ENCODE data around the gene HPSE2. TPM values are rescaled to one million over a fixed set of nuclear protein-coding genes. Genes with fewer than 3 reads are reported as not detected.
A peak's percentile ranks its signal among the peaks of the same experiment; 100 is the strongest.

Gene HPSE2
- total RNA-seq, 1 donor from 2014 or later: not detected

DNA sequence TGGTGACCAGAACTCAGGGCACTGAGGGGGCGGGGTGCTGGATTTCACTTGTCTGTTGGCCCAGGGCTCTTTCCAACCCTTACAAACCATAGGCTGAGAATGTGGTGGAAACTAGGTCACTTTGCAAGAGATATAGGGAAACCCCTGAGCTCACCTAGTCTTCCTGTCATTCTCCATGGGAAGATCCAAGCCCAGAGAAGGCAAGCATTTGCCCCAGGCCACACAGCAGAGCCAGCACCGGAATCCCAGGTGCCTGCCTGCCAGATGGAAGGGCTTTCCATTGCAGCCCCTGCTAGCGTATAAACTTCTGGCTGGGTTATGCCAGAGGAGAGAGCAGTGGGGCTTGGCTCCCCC is 821.1 kb downstream of the HPSE2 start:
- DNase-seq (ENCODE audit: low read depth): no peak
- H3K4me3 ChIP-seq (ENCODE audit: low read depth, low read length): peak overlapping the region; percentile 78
- TF ChIP-seq, protein P1, sequence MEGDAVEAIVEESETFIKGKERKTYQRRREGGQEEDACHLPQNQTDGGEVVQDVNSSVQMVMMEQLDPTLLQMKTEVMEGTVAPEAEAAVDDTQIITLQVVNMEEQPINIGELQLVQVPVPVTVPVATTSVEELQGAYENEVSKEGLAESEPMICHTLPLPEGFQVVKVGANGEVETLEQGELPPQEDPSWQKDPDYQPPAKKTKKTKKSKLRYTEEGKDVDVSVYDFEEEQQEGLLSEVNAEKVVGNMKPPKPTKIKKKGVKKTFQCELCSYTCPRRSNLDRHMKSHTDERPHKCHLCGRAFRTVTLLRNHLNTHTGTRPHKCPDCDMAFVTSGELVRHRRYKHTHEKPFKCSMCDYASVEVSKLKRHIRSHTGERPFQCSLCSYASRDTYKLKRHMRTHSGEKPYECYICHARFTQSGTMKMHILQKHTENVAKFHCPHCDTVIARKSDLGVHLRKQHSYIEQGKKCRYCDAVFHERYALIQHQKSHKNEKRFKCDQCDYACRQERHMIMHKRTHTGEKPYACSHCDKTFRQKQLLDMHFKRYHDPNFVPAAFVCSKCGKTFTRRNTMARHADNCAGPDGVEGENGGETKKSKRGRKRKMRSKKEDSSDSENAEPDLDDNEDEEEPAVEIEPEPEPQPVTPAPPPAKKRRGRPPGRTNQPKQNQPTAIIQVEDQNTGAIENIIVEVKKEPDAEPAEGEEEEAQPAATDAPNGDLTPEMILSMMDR (conservative IDR thresholded peaks at IDR 0.05; ENCODE audit: low read depth, low read length): no peak

DNA sequence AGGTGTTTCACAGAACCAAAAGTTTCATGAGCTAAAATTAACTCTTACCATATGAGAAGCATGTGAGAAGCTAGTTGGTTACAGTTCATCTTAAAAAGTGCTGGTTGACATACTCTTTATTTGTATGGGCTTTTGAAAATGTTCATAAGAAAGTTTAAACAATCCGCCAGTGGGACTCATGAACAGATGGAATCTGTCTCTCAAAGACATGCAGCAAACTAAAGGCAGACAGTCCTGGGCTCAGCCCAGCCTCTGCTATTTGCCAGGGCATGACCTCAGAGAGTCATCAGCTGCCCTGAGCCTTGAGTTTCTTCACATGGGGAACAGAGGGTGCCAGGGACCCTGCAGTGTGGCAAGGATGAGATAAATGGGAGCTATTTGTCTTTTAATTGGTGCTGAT is 823.9 kb downstream of the HPSE2 start:
- TF ChIP-seq, protein P1 (conservative IDR thresholded peaks at IDR 0.05; ENCODE audit: low read depth, low read length): no peak
- DNase-seq (ENCODE audit: low read depth): no peak
- H3K4me3 ChIP-seq (ENCODE audit: low read depth, low read length): no peak overlapping the region

DNA sequence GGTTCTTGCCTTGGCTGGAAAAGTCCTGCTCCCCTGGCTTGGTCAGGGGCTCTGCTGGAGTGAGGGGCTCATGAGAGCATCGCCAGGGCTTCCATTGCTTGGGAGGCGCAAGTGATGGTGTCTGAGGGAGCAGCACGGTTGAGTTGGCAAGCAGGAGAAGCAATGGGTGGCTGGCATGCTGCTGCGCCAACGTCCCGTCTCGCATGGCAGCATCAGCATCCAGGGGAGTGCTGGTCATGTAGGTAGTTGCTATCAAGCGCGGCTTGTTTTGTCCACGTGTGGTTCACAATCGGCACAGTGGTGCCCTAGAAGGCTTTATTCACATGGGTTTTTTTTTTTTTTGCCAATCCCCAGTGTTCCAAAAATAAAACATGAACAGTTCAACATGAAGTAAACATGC is 824.5 kb downstream of the HPSE2 start:
- no peak overlapping the region for H3K4me3 ChIP-seq (ENCODE audit: low read depth, low read length)
- TF ChIP-seq, protein P1 (conservative IDR thresholded peaks at IDR 0.05; ENCODE audit: low read depth, low read length): no peak
- DNase-seq (ENCODE audit: low read depth): no peak

DNA sequence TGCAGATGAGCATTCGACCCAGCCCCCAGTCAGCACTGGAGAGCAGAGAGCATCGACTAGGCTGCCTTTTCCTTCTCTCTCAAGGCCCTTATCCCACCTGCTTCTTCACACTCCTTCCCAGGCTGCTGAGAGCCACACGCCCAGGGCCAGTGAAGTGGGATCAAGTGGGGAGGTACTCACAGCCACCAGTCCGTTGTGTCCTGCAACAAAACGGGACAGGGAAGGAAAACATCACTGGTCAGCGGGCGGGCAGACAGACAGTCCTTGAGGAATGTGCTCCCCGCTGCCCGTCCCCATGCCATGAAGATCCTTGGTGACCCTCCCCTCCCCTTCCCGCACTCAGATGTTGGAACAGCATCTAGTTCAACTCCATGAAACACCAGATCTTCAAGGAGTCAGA is 824.9 kb downstream of the HPSE2 start:
- H3K4me3 ChIP-seq (ENCODE audit: low read depth, low read length): no peak overlapping the region
- DNase-seq (ENCODE audit: low read depth): no peak
- TF ChIP-seq, protein P1 (conservative IDR thresholded peaks at IDR 0.05; ENCODE audit: low read depth, low read length): no peak

DNA sequence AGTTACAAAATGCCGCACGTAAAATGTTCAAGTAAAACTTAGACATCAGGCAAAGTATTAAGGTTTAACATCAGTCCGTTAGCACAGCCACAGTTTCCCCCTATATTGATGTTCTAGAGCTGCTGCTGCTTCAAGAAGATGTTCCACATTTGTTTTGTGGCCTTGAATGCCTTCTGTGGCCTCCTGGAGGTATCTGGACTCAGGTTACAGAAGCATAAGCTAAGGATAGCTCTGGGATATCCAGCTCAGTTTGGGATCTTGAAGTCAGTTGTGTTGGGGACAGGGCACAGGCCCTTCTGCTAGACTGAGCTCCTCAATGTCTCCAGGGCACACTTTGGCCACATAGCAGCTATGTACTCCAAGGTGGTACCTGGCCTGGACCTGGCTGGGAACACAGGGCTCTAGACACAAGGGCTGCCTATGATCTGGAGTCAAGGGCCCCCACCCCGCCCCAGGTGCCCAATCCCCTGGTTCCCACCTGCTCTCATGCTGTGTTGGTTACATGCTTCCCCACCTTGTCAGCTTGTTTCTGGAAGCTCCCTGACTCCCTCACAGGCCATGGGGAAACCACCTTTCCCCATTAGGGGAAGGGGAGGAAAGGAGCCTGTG is 825.4 kb downstream of the HPSE2 start:
- TF ChIP-seq, protein P1 (conservative IDR thresholded peaks at IDR 0.05; ENCODE audit: low read depth, low read length): no peak
- DNase-seq (ENCODE audit: low read depth): no peak
- H3K4me3 ChIP-seq (ENCODE audit: low read depth, low read length): no peak overlapping the region

DNA sequence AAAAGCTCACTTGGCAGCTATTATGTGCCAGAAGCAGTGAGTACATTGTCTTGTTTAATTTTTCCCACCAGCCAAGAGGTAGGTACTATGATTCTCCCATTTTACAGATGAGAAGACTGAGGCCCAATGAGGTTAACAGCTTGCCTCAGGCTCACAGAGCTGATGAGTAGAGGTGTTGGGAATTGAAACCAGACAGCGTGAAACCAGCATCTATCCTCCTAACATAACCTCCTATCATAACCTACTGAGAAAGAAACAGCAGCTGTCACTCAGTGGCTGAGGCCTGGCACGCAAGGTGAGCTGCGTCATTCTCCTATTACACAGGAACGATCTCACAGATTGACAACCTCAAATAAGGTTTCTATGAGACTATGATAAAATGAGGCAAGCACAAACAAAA is 826.9 kb downstream of the HPSE2 start:
- DNase-seq (ENCODE audit: low read depth): no peak
- H3K4me3 ChIP-seq (ENCODE audit: low read depth, low read length): no peak overlapping the region
- TF ChIP-seq, protein P1 (conservative IDR thresholded peaks at IDR 0.05; ENCODE audit: low read depth, low read length): no peak

DNA sequence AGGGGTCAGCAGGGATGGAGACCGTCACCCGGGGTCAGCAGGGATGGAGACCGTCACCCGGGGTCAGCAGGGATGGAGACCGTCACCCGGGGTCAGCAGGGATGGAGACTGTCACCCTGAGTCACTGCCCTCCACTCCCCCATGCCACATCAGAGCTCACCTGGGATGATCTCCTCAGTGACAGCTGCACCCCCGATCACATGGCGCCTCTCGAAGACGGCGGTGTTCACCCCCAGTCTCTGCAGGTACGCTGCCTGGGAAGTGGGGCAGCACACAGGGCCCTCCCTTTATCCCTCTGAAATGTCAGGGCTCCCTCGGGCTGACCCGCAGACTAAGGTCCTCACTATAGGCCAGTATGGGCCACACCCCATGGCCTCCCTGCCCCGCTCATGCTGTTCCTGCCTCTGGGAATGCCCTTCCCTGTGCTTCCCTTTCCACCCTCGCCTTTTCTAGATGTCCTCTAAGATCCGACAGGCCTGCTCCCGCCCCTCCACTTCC is 827.9 kb downstream of the HPSE2 start:
- TF ChIP-seq, protein P1 (conservative IDR thresholded peaks at IDR 0.05; ENCODE audit: low read depth, low read length): no peak
- H3K4me3 ChIP-seq (ENCODE audit: low read depth, low read length): no peak overlapping the region
- DNase-seq (ENCODE audit: low read depth): no peak

Measured in epithelial cell of proximal tubule (primary cell).